GM11168 (cell line): ENCODE measurements around the gene MRPL14.

Experiments used
- in situ Hi-C: fragments of 300-500 bp; cut with MboI; formaldehyde crosslinking; loops from one replicate; pipeline ENCODE4 v1.12.0; 2022; ENCODE audit warnings: low sequenced_read_pairs; ENCODE audit not compliant: unreplicated experiment

Gene MRPL14

DNA sequence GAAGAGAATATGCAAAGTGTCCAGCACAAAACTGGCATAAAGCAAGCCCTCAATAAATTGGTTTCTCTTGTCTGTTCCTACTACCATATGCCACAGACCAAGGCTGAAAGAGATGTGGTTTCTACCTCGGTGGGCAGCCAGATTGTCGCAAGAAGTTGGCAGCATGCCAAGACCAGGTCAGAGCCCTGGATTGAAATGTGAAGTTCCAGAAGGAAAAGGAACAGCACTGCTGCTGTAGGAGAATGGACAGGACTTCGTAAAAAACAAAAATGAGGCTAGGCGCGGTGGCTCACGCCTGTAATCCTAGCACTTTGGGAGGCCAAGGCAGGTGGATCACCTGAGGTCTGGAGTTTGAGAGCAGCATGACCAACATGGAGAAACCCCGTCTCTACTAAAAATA lies 22.1 kb downstream of the MRPL14 start:
- in situ Hi-C loops, result no loop called here

DNA sequence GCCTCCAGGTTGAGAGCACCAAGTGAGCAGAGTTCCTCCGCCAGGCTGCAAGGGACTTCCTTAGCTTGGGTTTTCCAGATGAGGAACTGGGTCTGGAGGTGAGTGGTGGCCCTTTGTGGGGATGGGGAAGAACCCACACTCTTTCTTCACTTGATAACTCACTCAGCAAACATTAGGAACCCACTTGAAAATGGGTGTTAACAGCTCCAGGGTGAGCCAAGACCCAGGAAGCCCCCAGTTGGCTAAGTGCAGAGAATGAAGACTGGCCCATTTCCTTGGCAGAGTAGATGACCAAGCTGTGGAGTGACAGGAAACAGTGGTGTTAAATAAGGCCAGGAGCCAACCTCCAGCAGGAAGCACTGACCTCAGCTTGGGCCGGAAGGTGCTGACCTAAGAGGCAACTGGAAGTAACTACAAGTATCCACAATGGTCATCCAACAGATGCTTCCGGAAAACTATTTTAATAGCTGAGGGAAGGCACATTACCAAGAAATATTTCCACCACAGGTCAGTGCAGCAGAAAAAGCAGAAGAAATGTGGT lies 22.7 kb downstream of the MRPL14 start:
- in situ Hi-C loops, result loop anchor here (5.0 kb wide), 1 partner anchor 48 kb away; no protein-coding TSS in a partner anchor

DNA sequence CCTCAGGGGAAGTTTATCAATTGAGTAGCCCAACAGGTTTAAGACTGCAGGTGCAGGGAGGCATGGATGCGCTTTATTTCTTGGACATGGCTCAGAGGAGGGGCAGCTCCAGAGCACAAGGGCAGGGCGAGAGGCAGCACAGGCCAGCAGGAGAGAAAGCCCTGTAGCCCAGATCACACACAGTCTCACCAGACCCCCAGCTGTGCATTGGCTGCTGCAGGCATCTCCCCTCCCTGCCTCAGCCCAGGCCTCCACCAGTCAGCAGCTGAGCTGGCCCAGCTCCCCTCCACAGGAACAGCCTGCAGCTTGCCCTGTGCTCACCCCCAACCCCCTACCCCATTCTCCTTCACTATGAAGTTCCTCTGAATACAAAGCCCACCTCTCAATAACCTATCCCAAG lies 24.7 kb downstream of the MRPL14 start:
- in situ Hi-C loops, result loop anchor here (5.0 kb wide), 1 partner anchor 50 kb away; no protein-coding TSS in a partner anchor

DNA sequence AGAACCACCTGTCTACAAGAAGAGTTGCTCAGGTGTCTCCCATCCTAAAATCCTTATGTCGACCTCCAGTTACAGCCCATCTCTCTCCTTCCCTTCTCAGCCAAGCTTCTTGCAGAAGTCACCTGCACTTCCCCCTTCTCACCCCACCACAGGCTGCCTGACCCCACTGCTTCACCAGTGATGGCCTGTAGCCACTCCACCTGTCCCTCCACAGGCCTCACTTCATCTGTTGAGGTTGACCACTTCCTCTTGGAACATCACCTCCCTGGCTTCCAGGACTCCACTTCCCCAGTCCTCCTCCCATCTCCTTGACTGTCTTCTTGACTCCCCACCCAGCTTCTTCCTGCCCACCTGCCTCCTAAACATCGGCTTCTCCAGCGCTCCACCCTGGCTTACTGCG lies 25.4 kb downstream of the MRPL14 start:
- in situ Hi-C loops, result loop anchor here (5.0 kb wide), 1 partner anchor 50 kb away; no protein-coding TSS in a partner anchor

DNA sequence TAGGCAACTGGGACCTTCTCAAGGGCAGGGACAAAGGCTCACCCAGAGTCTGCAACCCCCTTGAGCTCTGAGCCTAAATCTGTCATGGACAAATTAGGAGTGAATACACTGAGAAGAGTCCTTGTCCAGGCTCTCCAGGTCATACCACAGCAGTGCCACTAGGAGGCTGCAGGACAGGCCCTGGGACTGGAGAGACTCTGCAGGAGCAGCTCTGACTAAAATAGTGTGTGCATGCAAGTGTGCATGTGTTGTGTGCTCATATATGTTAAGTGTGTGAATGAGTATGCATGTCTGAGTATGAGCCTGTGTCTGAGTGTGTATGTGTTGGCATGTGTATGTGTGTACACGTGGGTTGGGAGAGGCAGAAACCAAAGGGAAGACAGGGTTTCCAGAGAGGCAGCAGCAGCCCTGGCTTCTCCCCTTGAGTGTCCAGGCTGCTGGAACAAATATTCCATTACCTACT lies 27.1 kb downstream of the MRPL14 start:
- in situ Hi-C loops, result loop anchor here (5.0 kb wide), 1 partner anchor 52 kb away; no protein-coding TSS in a partner anchor

DNA sequence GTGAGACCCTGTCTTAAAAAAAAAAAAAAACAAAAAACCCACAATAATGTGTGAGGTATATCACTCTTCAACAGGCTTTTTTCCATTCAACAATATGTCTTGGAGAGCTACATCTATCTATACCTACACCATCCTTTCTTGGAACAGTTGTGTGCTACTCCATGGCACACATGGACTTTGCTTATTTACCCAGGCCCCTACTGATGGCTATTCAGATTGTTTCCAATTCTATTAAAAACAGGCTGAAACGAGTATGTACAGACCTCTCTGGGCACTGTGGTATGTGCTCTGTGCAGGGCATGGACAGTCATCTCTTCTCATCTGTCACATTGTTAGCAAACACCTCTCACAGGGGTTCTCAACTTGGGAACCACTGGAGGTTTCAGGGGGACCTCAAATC lies 28.1 kb downstream of the MRPL14 start:
- in situ Hi-C loops, result loop anchor here (25.0 kb wide), 1 partner anchor 437 kb away; no protein-coding TSS in a partner anchor

- in situ Hi-C loops, result loop anchor here (25.0 kb wide), 1 partner anchor 436 kb away; no protein-coding TSS in a partner anchor
Measured at GRCh38 chr6:44097782-44098317, 29.4 kb downstream of the MRPL14 start.

DNA sequence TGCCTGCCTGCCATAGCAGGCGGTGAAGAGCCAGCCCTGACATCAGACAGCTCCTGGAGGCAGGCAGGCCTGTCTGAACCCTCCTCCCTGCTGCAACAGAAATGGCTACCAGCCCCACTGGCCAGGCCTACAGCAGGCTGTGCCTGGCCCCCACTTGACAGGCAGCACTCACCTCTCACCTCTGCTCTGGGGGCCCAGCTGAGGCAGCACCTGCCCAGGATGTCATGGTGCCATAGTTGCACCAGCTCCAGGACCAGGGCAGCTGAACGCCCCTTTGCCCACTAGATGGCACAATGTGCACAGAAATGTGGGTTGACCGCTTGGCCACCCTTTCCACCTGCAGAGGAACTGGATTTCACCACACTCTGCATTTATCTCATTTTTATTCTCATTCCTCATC lies 30.6 kb downstream of the MRPL14 start:
- in situ Hi-C loops, result loop anchor here (25.0 kb wide), 1 partner anchor 434 kb away; no protein-coding TSS in a partner anchor

DNA sequence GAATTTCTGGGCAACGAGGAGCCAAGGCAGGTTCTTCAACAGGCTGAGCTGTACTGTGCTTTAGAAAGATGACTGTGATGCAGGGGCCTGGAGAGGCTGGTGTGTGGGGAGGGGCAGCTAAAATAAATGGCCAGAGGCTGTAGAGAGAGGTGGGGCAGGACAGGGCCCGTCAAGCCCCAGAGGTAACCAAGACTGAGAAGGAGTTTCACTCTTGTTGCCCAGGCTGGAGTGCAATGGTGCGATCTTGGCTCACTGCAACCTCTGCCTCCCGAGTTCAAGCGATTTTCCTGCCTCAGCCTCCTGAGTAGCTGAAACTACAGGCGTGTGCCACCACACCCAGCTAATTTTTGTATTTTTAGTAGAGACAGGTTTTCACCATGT lies 32.0 kb downstream of the MRPL14 start:
- in situ Hi-C loops, result loop anchor here (25.0 kb wide), 1 partner anchor 433 kb away; no protein-coding TSS in a partner anchor

DNA sequence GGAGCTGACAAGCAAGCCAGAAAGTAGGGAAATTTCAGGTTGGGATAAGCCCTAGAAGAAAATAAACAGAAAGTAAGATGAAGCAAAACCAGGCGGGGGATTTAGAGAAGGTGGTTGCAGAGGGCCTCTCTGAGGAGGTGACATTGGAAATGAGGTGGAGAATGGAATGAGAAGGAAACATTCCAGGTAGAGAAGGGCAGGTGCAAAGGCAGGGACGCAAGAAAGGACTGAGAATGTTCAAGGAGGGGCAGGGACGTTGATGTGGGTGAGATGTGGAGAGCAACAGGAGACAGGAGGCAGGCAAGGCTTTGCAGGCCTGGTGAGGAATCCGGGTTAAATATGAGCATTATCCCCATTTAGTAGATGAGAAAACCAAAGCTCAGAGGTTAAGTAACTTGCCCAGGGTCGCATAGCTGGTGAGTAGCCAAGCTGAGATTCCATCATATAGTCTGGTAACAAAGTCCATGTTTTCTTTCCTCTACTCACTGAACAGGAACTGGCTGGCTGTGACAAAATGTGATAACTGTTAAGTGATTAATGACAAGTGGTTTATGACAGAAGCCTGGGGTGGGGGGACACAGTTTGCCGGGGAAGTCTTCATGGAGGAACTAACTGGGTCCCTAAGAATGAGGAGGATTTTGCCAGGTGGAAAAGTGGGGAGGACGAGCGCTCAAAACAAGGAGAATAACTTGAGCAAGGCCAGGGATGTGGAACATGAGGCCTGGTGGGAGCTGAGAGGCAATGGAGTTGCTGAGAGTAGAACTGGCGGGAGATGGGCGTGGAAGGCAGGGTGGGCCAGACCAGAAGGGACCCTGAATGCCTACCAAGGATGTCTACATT lies 32.6 kb downstream of the MRPL14 start:
- in situ Hi-C loops, result loop anchor here (25.0 kb wide), 1 partner anchor 432 kb away; no protein-coding TSS in a partner anchor

DNA sequence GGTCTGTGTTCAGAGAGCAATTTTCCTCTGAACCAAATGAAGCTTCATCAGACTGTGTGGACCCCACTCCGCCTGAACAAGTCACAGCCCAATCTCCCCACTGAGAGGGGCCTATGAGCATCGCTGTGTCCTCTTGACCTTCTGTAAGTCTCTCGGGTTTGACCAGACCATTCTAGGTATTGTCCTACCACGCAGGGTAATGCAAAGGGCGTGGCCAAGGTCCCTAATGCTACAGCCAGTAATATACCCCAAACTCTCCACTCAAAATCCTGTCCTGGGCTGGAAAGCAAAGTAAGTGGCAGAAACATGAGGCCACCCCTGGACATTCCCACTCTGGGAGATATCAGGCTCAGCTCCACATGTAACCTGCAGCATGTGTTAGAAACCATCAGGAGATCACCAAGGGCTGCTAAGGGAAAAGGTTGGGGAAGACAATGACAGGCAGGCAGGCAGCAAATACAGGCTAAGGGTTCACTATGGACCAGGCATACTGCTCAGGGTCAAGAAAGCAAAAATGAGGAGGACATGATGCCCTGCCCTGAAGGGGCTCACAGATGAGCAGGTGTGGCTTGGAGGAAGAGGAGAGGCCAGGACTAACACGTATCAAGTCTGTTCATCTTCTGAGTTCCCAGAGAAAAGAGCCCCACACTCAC lies 33.4 kb downstream of the MRPL14 start:
- in situ Hi-C loops, result loop anchor here (25.0 kb wide), 1 partner anchor 432 kb away; no protein-coding TSS in a partner anchor

- in situ Hi-C loops, result loop anchor here (25.0 kb wide), 1 partner anchor 431 kb away; no protein-coding TSS in a partner anchor
Measured at GRCh38 chr6:44093066-44093465, 34.2 kb downstream of the MRPL14 start.

GRCh38 chr6:44091981-44092884 lies 35.0 kb downstream of the MRPL14 start:
- in situ Hi-C loops, result loop anchor here (25.0 kb wide), 1 partner anchor 430 kb away; no protein-coding TSS in a partner anchor

DNA sequence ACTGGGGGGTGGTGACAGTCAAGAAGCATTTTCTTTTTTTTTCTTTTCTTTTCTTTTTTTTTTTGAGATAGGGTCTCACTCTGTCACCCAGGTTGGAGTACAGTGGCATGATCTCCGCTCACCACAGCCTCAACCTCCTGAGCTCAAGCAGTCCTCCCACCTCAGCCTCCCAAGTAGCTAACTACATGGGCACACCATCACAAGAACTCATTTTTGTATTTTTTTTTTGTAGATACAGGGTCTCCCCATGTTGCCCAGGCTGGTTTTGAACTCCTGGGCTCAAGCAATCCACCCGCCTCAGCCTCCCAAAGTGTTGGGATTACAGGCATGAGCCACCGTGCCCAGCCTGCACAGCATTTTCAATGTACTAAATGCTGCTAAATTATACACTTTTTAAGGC lies 35.9 kb downstream of the MRPL14 start:
- in situ Hi-C loops, result loop anchor here (25.0 kb wide), 1 partner anchor 429 kb away; no protein-coding TSS in a partner anchor

DNA sequence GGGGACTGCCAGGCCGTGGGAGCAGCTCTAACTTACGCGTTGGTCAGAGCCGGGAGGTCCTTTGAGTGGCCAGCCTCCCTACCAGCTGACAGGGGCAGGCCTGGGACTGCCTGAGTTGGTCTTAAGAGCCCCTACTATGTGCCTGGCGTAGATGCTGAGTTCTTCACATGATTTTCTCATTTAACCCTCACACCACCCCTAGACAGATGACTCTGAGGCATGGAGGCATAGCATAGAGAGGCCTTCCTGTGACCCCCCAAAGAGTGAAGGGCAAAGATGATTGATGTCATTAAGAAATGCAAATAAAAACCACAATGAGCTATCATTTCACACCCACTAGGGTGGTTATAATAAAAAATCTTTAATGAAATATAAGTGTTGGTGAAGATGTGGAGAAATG lies 36.8 kb downstream of the MRPL14 start:
- in situ Hi-C loops, result loop anchor here (25.0 kb wide), 1 partner anchor 428 kb away; no protein-coding TSS in a partner anchor

- in situ Hi-C loops, result loop anchor here (5.0 to 25.0 kb wide), 2 partner anchors 312 to 427 kb away; no protein-coding TSS in a partner anchor
Measured at GRCh38 chr6:44088827-44089590, 38.2 kb downstream of the MRPL14 start.

DNA sequence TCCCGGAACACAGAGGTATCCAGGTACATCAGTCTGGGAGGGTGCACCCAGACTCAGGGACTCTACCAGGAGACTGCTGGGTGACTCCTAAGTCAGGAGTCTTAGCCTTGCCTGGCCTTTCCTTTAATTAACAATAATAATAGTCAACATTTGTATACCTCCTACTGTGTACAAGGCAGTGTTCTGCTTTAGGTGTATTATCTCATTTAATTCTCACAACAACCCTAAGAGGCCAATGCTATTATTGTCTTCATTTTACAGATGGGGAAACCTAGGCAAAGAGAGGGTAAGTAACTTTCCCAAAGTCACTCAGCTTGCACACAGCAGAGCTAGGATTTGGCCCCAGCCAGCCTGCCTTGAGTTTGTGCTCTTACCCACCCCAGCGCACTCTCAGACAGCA lies 39.6 kb downstream of the MRPL14 start:
- in situ Hi-C loops, result loop anchor here (5.0 to 25.0 kb wide), 2 partner anchors 310 to 425 kb away; no protein-coding TSS in a partner anchor

- in situ Hi-C loops, result loop anchor here (5.0 to 25.0 kb wide), 2 partner anchors 310 to 425 kb away; no protein-coding TSS in a partner anchor
Measured at GRCh38 chr6:44086931-44087574, 40.2 kb downstream of the MRPL14 start.
